PC-9 (cell line): ENCODE results near the gene RPTOR. TPM values are rescaled to one million over a fixed set of nuclear protein-coding genes. Genes with fewer than 3 reads are reported as not detected.

Experiments
- BruUV-seq: library from RNA; stranded (reverse); fragments of 400-500 nt; replicated peaks from 2 replicates; lab custom pipeline; 2021; lab: Mats Ljungman, UMichigan
- CTCF ChIA-PET: fragments of 300-600 bp; sonication (Branson Sonifier 250); formaldehyde crosslinking; loops from one replicate; lab custom pipeline; 2022; ENCODE audit warnings: antibody characterized with exemption; lab: Charles Lee
- POLR2A ChIA-PET: fragments of 300-600 bp; sonication (Branson Sonifier 250); formaldehyde crosslinking; loops from one replicate; lab custom pipeline; 2022; ENCODE audit warnings: antibody characterized with exemption; ENCODE audit not compliant: unreplicated experiment; lab: Charles Lee
- DNase-seq, 2 experiments: peaks; one replicate each; pipeline versions ENCODE4 v3.0.0 to v3.0.0-alpha.2; 2015 to 2022; ENCODE audit warnings: mixed read lengths in 1 of 2
- H2AFZ ChIP-seq: fragments of 200-600 bp; sonication (generic); 2 replicates; pipeline ENCODE4 v1.8.1; 2017; ENCODE audit warnings: antibody characterized with exemption
- H3F3A ChIP-seq: fragments of 200-600 bp; sonication (generic); 2 replicates; pipeline ENCODE4 v1.8.1; 2017; ENCODE audit warnings: antibody characterized with exemption, mild to moderate bottlenecking, low read depth; ENCODE audit not compliant: insufficient read depth
- H3K27ac ChIP-seq: fragments of 200-600 bp; sonication (generic); 2 replicates; pipeline ENCODE4 v1.6.1; 2016; ENCODE audit warnings: mixed run types
- H3K27me3 ChIP-seq: fragments of 200-600 bp; sonication (generic); 2 replicates; pipeline ENCODE4 v1.6.1; 2016; ENCODE audit warnings: low read depth, mixed run types; ENCODE audit not compliant: insufficient read depth
- H3K36me3 ChIP-seq: fragments of 200-600 bp; sonication (generic); 2 replicates; pipeline ENCODE4 v1.6.1; 2016; ENCODE audit warnings: low read depth, mixed run types
- H3K4me1 ChIP-seq: fragments of 200-600 bp; sonication (generic); replicated peaks from 2 replicates; pipeline ENCODE4 v1.6.1; 2016; ENCODE audit warnings: mixed run types; ENCODE audit not compliant: insufficient read depth
- H3K4me2 ChIP-seq: fragments of 200-600 bp; sonication (generic); 2 replicates; pipeline ENCODE4 v1.6.1; 2017; ENCODE audit warnings: mixed run types
- H3K4me3 ChIP-seq: fragments of 200-600 bp; sonication (generic); 2 replicates; pipeline ENCODE4 v1.6.1; 2016; ENCODE audit warnings: mixed run types
- H3K79me2 ChIP-seq: fragments of 200-600 bp; sonication (generic); 2 replicates; pipeline ENCODE4 v1.6.1; 2017; ENCODE audit warnings: low read depth, mixed run types
- H3K9me2 ChIP-seq: fragments of 200-600 bp; sonication (generic); 2 replicates; pipeline ENCODE4 v1.8.1; 2017; ENCODE audit warnings: mild to moderate bottlenecking; ENCODE audit not compliant: insufficient read depth
- H3K9me3 ChIP-seq: fragments of 200-600 bp; sonication (generic); 2 replicates; pipeline ENCODE4 v1.8.1; 2016; ENCODE audit warnings: low read depth; ENCODE audit not compliant: insufficient read depth
- H4K20me1 ChIP-seq: fragments of 200-600 bp; sonication (generic); 2 replicates; pipeline ENCODE4 v1.8.1; 2017; ENCODE audit not compliant: insufficient read depth
- CTCF ChIP-seq: fragments of 200-600 bp; sonication (generic); conservative IDR thresholded peaks from 2 replicates; pipeline ENCODE4 v1.6.1; 2017; ENCODE audit warnings: mixed run types, antibody characterized with exemption, mild to moderate bottlenecking, moderate library complexity
- EZH2 ChIP-seq: fragments of 200-600 bp; sonication (generic); IDR thresholded peaks from 2 replicates; pipeline ENCODE4 v1.8.0; 2017; ENCODE audit warnings: antibody characterized with exemption, low read depth
- intact Hi-C: fragments of 100-400 bp; cut with micrococcal nuclease; formaldehyde crosslinking; loops from one replicate; pipeline ENCODE4 v1.10.0; 2022; ENCODE audit not compliant: unreplicated experiment
- total RNA-seq: library from RNA; stranded (reverse); gene quantifications from 2 replicates; pipeline ENCODE4 v1.2.3, GENCODE V29; 2021

Gene RPTOR
- total RNA-seq, 1 experiment from 2014 or later = 50.8 TPM

GRCh38 chr17:80940171-80941123, 395.8 kb downstream of the RPTOR start:
- no TSS peak for BruUV-seq
- Histone ChIP-seq H3K4me2 (no peak overlapping the region), H3F3A (no peaks in the 10 kb centered on the region), H4K20me1 (no peaks in the 10 kb centered on the region), H3K36me3 (no peaks in the 10 kb centered on the region), H3K4me3 (no peak overlapping the region), H3K27ac (no peak overlapping the region), H3K27me3 (no peaks in the 10 kb centered on the region), H3K4me1 (no peaks in the 10 kb centered on the region), H3K9me2 (no peaks in the 10 kb centered on the region), H2AFZ (no peak overlapping the region), H3K9me3 (no peaks in the 10 kb centered on the region), H3K79me2 (no peaks in the 10 kb centered on the region)
- intact Hi-C loops = no loop called here
- no peak for TF ChIP-seq CTCF
- no peak for TF ChIP-seq EZH2
- ChIA-PET POLR2A (interaction anchor here (0.6 kb wide), 1 partner anchor 485 kb away, joined by 25 read pairs; no protein-coding TSS in a partner anchor), CTCF (no interaction called here)
- no peak for DNase-seq

- H3K4me3 ChIP-seq = no peak overlapping the region
- TF ChIP-seq EZH2 = no peak
- no peak for TF ChIP-seq CTCF
- H3K27me3 ChIP-seq = no peaks in the 10 kb centered on the region
- H3F3A ChIP-seq = no peaks in the 10 kb centered on the region
- no peaks in the 10 kb centered on the region for H3K79me2 ChIP-seq
- no peaks in the 10 kb centered on the region for H3K9me3 ChIP-seq
- no peaks in the 10 kb centered on the region for H3K4me1 ChIP-seq
- POLR2A ChIA-PET = interaction anchor here (0.6 kb wide), 1 partner anchor 486 kb away, joined by 25 read pairs; no protein-coding TSS in a partner anchor
- H3K36me3 ChIP-seq = no peaks in the 10 kb centered on the region
- intact Hi-C loops = no loop called here
- CTCF ChIA-PET = no interaction called here
- no peak overlapping the region for H3K4me2 ChIP-seq
- BruUV-seq = no TSS peak
- H4K20me1 ChIP-seq = no peaks in the 10 kb centered on the region
- H3K9me2 ChIP-seq = no peaks in the 10 kb centered on the region
- no peak overlapping the region for H2AFZ ChIP-seq
- H3K27ac ChIP-seq = no peak overlapping the region
- DNase-seq = no peak
These were observed 396.5 kb downstream of the RPTOR start for GRCh38 chr17:80941171-80941570.

- TF ChIP-seq EZH2 = no peak
- TF ChIP-seq CTCF = no peak
- no peak overlapping the region for H3K27ac ChIP-seq
- no TSS peak for BruUV-seq
- H3K36me3 ChIP-seq = no peaks in the 10 kb centered on the region
- H4K20me1 ChIP-seq = no peaks in the 10 kb centered on the region
- CTCF ChIA-PET = no interaction called here
- no peak overlapping the region for H3K4me2 ChIP-seq
- no peaks in the 10 kb centered on the region for H3K79me2 ChIP-seq
- H2AFZ ChIP-seq = no peak overlapping the region
- H3K4me1 ChIP-seq = no peaks in the 10 kb centered on the region
- no peaks in the 10 kb centered on the region for H3K27me3 ChIP-seq
- POLR2A ChIA-PET = no interaction called here
- no peak overlapping the region for H3K4me3 ChIP-seq
- no peaks in the 10 kb centered on the region for H3K9me2 ChIP-seq
- no peaks in the 10 kb centered on the region for H3K9me3 ChIP-seq
- no peak for DNase-seq
- no peaks in the 10 kb centered on the region for H3F3A ChIP-seq
- intact Hi-C loops = no loop called here
These were observed 397.2 kb downstream of the RPTOR start for GRCh38 chr17:80941743-80942422.
